Panc1 (cell line): ENCODE data around the gene TRIM15. TPM values are rescaled to one million over a fixed set of nuclear protein-coding genes. Genes with fewer than 3 reads are reported as not detected.

Experiments used
- ATAC-seq: fragments of 200-7000 bp; cut with Tn5 transposase; 2 replicates; pipeline ENCODE4 v1.9.1; 2020; ENCODE audit warnings: mild to moderate bottlenecking, moderate library complexity
- BruUV-seq: library from RNA; stranded (reverse); fragments of 400-500 nt; replicated peaks from 2 replicates; lab custom pipeline; 2021; lab: Mats Ljungman, UMichigan
- CTCF ChIA-PET: fragments of 300-600 bp; sonication (Branson Sonifier 250); formaldehyde crosslinking; loops from one replicate; lab custom pipeline; 2022; ENCODE audit warnings: antibody characterized with exemption; lab: Charles Lee
- POLR2A ChIA-PET: fragments of 300-600 bp; sonication (Branson Sonifier 250); formaldehyde crosslinking; loops from one replicate; lab custom pipeline; 2022; ENCODE audit warnings: antibody characterized with exemption; lab: Charles Lee
- DNase-seq: peaks from one replicate; pipeline ENCODE4 v3.0.0-alpha.2; 2010; ENCODE audit warnings: low read depth, low spot score
- H3K27ac ChIP-seq: 2 replicates; pipeline ENCODE4 v1.5.1; 2011; ENCODE audit warnings: mild to moderate bottlenecking, low read length, inconsistent platforms
- H3K27me3 ChIP-seq: fragments of 200-500 bp; sonication (Bioruptor generic); 2 replicates; pipeline ENCODE4 v1.6.0; 2014; ENCODE audit warnings: low read length, inconsistent platforms; ENCODE audit not compliant: control insufficient read depth, insufficient read depth
- H3K36me3 ChIP-seq: fragments of 200-500 bp; sonication (Bioruptor generic); 2 replicates; pipeline ENCODE4 v1.5.1; 2014; ENCODE audit warnings: inconsistent platforms, mild to moderate bottlenecking, low read length, moderate library complexity; ENCODE audit not compliant: control insufficient read depth, insufficient read depth
- H3K4me1 ChIP-seq: 2 replicates; pipeline ENCODE4 v1.5.1; 2011; ENCODE audit warnings: inconsistent platforms, mild to moderate bottlenecking, low read length, moderate library complexity; ENCODE audit not compliant: control insufficient read depth, insufficient read depth
- H3K4me3 ChIP-seq, 2 experiments: 2 replicates each; pipeline ENCODE4 v1.5.1; 2011 to 2012; ENCODE audit warnings: low read depth in 2 of 2, low read length in 2 of 2, mild to moderate bottlenecking in 2 of 2, inconsistent platforms in 1 of 2, moderate library complexity in 1 of 2
- H3K9me3 ChIP-seq: fragments of 200-500 bp; sonication (Bioruptor generic); 2 replicates; pipeline ENCODE4 v1.5.1; 2014; ENCODE audit warnings: low read depth, mild to moderate bottlenecking, inconsistent platforms, low read length, moderate library complexity; ENCODE audit not compliant: control insufficient read depth, insufficient read depth
- CTCF ChIP-seq: fragments of 450-650 bp; IDR thresholded peaks from 2 replicates; pipeline ENCODE4 v1.5.1; 2017; ENCODE audit warnings: mild to moderate bottlenecking
- POLR2AphosphoS5 ChIP-seq: IDR thresholded peaks from 2 replicates; pipeline ENCODE4 v1.6.1; 2012; ENCODE audit warnings: mild to moderate bottlenecking, low read depth, low read length, moderate library complexity
- REST ChIP-seq, 2 experiments: IDR thresholded peaks; 2 replicates each; pipeline ENCODE4 v1.6.1; 2011 to 2012; ENCODE audit warnings: low read depth in 2 of 2, control low read depth in 1 of 2, low read length in 1 of 2, mild to moderate bottlenecking in 1 of 2, moderate library complexity in 1 of 2; ENCODE audit not compliant: insufficient read depth in 1 of 2
- SIN3A ChIP-seq: IDR thresholded peaks from 2 replicates; pipeline ENCODE4 v1.6.1; 2012; ENCODE audit warnings: low read depth, mild to moderate bottlenecking, low read length, moderate library complexity, borderline replicate concordance; ENCODE audit not compliant: insufficient read depth
- TCF7L2 ChIP-seq: IDR thresholded peaks from 2 replicates; pipeline ENCODE4 v1.6.1; 2011; ENCODE audit warnings: mild to moderate bottlenecking, low read depth, low read length, inconsistent platforms
- in situ Hi-C: cut with HindIII; loops from 2 replicates; pipeline ENCODE4 v1.10.0; 2016; ENCODE audit warnings: low sequenced_read_pairs, low pct_unique_long_range_greater_than_20kb
- intact Hi-C: fragments of 100-400 bp; cut with micrococcal nuclease; formaldehyde crosslinking; loops from one replicate; pipeline ENCODE4 v1.10.0; 2022; ENCODE audit not compliant: unreplicated experiment
- total RNA-seq: library from RNA; stranded (reverse); gene quantifications from one replicate; pipeline ENCODE4 v1.2.1, GENCODE V29; 2021; ENCODE audit not compliant: unreplicated experiment

TRIM15 gene
- total RNA-seq, 1 experiment from 2014 or later, result 0.13 TPM

GRCh38 chr6:30175765-30176164, 12.4 kb downstream of the TRIM15 start:
- Histone ChIP-seq H3K9me3 (peaks cover 10% of the 10 kb centered on the region), H3K27me3 (peaks cover 13% of the 10 kb centered on the region; the same call in 1 of the 2 replicates), H3K36me3 (no peaks in the 10 kb centered on the region), H3K4me3 (no peak overlapping the region), H3K4me1 (no peaks in the 10 kb centered on the region), H3K27ac (no peak overlapping the region)
- intact Hi-C loops, result no loop called here
- DNase-seq, result no peak
- no TSS peak for BruUV-seq
- ChIA-PET POLR2A (no interaction called here), CTCF (no interaction called here)
- ATAC-seq, result no peak
- in situ Hi-C loops, result no loop called here
- TF ChIP-seq POLR2AphosphoS5 (no peak), CTCF (no peak), TCF7L2 (no peak), SIN3A (no peak), REST (IDR thresholded peaks at IDR 0.05; ENCODE audit: insufficient read depth in 1 of 2, low read depth in 2 of 2, low read length in 1 of 2) (no peak)

- in situ Hi-C loops, result no loop called here
- intact Hi-C loops, result no loop called here
- POLR2A ChIA-PET, result interaction anchor here (0.7 kb wide), 1 partner anchor 266 kb away, joined by 13 read pairs; no protein-coding TSS in a partner anchor
- no peak for TF ChIP-seq CTCF
- TF ChIP-seq POLR2AphosphoS5, result no peak
- TF ChIP-seq SIN3A, result no peak
- TF ChIP-seq TCF7L2, result no peak
- no peak for TF ChIP-seq REST (IDR thresholded peaks at IDR 0.05; ENCODE audit: insufficient read depth in 1 of 2, low read depth in 2 of 2, low read length in 1 of 2)
- H3K36me3 ChIP-seq, result no peaks in the 10 kb centered on the region
- no peaks in the 10 kb centered on the region for H3K4me1 ChIP-seq
- H3K9me3 ChIP-seq, result peaks cover 10% of the 10 kb centered on the region
- no TSS peak for BruUV-seq
- no peak for ATAC-seq
- DNase-seq, result no peak
- H3K27me3 ChIP-seq, result peaks cover 13% of the 10 kb centered on the region; the same call in 1 of the 2 replicates
- CTCF ChIA-PET, result no interaction called here
- no peak overlapping the region for H3K4me3 ChIP-seq
- no peak overlapping the region for H3K27ac ChIP-seq
Measured at GRCh38 chr6:30178837-30179236, 15.5 kb downstream of the TRIM15 start.
